Fibroblast of mammary gland (primary cell): ENCODE measurements around the gene TIMM8A.

ENCODE experiments used
- DNase-seq: peaks from one replicate; pipeline ENCODE4 v3.0.0-alpha.2; 2010; ENCODE audit warnings: low read depth
- H3K4me3 ChIP-seq: 2 replicates; pipeline ENCODE4 v1.5.1; 2011; ENCODE audit warnings: low read depth, mild to moderate bottlenecking, low read length, moderate library complexity; ENCODE audit not compliant: control insufficient read depth
- CTCF ChIP-seq: conservative IDR thresholded peaks from 2 replicates; pipeline ENCODE4 v1.5.1; 2011; ENCODE audit warnings: low read depth, low read length, inconsistent platforms; ENCODE audit not compliant: control insufficient read depth, insufficient read depth

TIMM8A gene

GRCh38 chrX:101348452-101349192 lies at the start of gene TIMM8A:
Gene TIMM8A, minus strand, starts transcription at chrX:101348742. Its CDS starts 78 bp downstream, at chrX:101348664.
- no peak for TF ChIP-seq CTCF
- peak within 1 kb of the TSS; percentile 74 for H3K4me3 ChIP-seq
- peak; percentile 64 for DNase-seq

- peak; percentile 32 for DNase-seq
These were observed 49.2 kb upstream of the TIMM8A start for GRCh38 chrX:101397779-101398178.

GRCh38 chrX:101395789-101396188 lies 47.2 kb upstream of the TIMM8A start:
- no peak for TF ChIP-seq CTCF
- H3K4me3 ChIP-seq, result no peak overlapping the region
- peak; percentile 57 for DNase-seq

More at GRCh38 chrX:101397779-101398178, 49.2 kb upstream of the TIMM8A start:
- TF ChIP-seq CTCF, result no peak
- H3K4me3 ChIP-seq, result no peak overlapping the region

GRCh38 chrX:101394372-101394771 lies 45.8 kb upstream of the TIMM8A start:
- TF ChIP-seq CTCF, result no peak
- no peak overlapping the region for H3K4me3 ChIP-seq
- no peak for DNase-seq

GRCh38 chrX:101393530-101394305 lies 45.2 kb upstream of the TIMM8A start:
- DNase-seq, result peak; percentile 31
- H3K4me3 ChIP-seq, result no peak overlapping the region
- no peak for TF ChIP-seq CTCF

- no peak for DNase-seq
- TF ChIP-seq CTCF, result no peak
- peak overlapping the region; percentile 84 for H3K4me3 ChIP-seq
These were observed 43.3 kb upstream of the TIMM8A start for GRCh38 chrX:101391831-101392230.
